Activated CD8-positive, alpha-beta memory T cell treated with anti-CD3 and anti-CD28 coated beads for 36 hours (primary cell): ENCODE data around the gene MCAT. TPM values are rescaled to one million over a fixed set of nuclear protein-coding genes. Genes with fewer than 3 reads are reported as not detected.

Experiments
- CTCF ChIA-PET: fragments of 350-600 bp; sonication (Branson Sonifier 250); formaldehyde crosslinking; loops from one replicate; lab custom pipeline; 2021; ENCODE audit warnings: antibody characterized with exemption; lab: Charles Lee
- POLR2A ChIA-PET: fragments of 350-600 bp; sonication (Branson Sonifier 250); formaldehyde crosslinking; loops from one replicate; lab custom pipeline; 2021; ENCODE audit warnings: antibody characterized with exemption; lab: Charles Lee
- total RNA-seq, 2 experiments: library from RNA; stranded (reverse); gene quantifications; one replicate each; pipeline ENCODE4 v1.2.3, GENCODE V29; 2021

The MCAT gene
- total RNA-seq, 2 experiments from 2014 or later, result 27.6 to 31.0 TPM

DNA sequence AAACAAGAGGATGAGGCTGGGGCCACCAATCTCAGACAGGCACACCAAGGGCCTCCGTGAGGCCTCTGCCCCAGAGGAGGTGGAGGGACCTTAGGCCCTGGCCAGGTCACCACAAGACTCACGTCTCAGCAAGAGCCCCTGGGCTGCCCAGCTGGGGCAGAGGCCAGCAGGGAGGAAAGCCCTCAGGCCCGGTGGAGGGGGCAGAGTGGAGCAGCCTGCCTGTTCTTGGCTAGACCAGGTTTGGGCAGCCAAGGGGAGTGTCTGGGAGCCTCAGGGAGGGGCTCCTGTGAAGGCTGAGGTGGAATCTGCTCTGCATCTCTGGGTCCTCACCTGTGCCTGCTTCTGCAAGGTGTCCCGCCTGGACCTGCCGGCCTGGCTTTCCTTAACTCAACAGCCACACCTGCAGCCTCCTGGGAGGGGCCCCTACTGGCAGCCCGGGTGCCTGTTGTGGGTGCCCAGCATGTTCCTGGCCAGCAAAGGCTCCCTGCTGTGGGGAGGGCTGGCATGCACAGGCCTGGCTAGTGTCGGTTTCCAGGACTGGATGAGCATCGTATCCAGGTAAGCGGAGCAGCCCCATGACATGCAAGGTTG is 31.8 kb upstream of the MCAT start:
- CTCF ChIA-PET, result no interaction called here
- POLR2A ChIA-PET, result no interaction called here

DNA sequence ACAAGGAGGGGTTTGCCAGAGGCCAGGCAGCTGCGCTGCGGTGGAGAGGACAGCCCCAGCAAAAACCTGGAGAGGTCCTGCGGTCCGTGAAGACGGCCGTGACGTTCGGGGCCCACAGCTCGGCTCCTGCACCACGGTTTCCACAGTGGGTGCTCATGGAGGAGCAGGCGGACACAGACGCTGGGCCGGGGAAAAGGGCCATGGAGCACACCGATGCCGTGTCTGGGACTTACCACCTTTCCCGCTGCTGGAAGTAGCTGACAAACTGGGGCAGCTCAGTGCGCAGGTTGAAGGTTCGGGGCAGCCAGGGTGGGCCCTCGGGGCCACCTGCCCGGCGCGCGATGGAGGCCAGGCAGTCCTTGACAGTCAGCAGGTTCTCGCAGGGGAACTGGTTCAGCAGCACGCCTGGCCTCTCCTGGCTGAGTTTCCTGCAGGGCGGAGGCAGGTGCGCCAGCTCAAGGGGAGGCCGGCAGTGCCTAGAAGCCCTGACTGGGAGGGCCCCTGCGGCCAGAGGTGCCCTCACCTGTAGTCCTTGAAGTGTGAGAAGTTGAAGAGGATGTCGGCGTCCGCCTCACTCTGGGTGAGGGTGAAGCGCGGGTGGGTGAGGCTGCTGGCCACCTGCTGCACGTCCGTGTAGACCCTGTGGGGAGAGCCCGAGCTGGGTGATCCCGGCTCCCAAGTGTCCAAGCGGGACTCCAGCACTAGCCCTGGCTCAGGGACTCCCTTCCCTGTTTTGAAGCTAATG is 30.9 kb upstream of the MCAT start:
- CTCF ChIA-PET, result no interaction called here
- POLR2A ChIA-PET, result interaction anchor here (0.6 kb wide), 1 partner anchor 13 kb away, joined by 4 read pairs; the partner anchor contains the start of gene TTLL12

DNA sequence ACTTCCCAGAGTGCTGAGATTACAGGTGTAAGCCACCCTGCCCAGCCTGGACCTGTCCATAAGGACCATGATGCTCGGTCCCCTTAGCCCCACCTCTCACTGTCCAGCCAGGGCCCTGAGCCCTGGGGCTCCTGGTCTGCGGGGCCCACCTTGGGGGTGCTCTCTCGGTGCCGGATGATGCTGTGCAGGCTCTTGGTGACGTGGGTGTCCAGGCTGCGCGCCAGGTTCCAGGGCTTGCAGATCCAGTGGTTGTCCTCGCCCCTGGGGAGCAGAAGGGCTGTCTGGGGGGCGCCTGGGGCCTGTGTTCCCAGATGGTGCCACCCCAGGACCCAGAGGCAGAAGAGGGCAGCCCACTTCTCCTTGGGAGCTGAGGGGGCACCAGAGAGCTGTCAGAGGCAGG is 30.4 kb upstream of the MCAT start:
- ChIA-PET CTCF (no interaction called here), POLR2A (no interaction called here)

DNA sequence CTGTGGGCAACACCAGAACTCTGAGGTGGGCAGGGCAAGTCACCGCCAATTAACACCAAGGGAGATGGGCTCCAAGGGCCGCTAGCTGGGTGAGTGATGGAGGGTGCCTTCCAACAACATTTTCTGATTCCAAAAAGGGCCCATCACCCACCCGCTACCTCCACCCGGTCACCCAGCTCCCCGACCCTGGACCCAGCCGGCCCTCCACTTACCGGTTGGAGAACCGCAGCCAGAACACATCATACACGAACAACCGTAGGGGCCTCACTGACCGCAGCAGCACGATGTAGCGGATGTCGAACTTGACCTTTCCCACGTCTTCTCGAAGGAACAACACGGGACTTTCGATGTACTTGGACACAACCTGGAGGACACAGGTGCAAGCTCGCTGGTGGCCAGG is 29.0 kb upstream of the MCAT start:
- ChIA-PET POLR2A (no interaction called here), CTCF (no interaction called here)

DNA sequence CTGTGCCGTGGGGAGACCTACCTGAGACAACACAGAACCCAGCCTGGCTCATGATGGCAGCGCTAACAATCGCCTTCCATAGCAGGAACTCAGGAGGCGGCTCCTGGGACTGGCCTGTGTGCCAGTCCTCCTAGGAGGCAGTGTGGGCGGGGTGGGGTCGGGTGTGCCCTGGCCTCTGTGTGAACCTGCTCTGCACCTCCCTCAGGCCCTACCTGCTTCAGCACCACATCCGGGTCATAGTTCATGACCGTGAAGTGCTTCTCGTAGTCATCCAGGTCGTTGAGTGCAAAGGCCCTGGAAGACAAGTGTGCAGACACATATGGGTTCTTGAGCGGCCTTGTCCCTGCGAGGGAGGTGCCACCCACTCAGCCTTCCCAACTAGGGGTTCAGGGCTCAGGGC is 28.4 kb upstream of the MCAT start:
- CTCF ChIA-PET, result no interaction called here
- POLR2A ChIA-PET, result no interaction called here

DNA sequence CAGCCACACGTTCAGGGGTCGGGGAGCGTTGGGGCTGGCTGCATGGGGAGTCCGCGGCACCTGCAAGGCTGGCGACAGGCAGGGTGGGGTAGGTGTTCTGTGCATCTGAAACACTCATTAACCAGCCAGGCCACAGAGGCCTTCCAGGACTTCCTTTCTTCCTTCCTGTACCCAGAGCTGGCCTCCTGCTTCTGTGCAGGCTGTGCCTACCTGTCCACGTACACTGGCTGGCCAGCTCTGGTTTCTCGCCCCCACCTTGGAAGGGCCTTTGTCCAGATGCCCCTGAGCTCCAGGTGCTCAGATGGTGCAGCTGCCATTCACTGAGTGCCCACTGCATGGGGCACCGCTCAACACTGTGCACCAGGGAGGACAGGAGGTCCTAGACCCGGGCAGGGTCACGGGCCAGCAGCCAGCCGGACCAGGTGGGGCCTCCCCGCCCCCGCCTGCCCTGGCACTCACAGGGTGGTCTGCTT is 27.9 kb upstream of the MCAT start:
- ChIA-PET POLR2A (no interaction called here), CTCF (no interaction called here)

DNA sequence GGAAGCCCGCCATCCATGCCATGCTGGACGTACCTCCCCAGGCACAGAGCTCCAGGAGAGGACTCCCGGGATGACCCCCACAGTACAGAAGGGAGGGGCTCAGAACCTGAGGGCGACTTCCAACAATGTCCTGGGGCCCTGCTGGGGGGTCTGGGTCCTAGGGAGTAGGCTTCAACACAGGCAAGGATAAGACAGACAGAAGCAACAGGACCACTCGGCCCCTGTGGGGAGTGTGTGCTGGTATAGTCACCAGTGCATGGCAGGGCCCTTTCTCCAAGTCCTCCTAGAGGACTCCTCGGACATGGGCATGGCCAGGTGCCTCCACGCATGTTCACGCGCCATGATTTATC is 26.9 kb upstream of the MCAT start:
- CTCF ChIA-PET, result no interaction called here
- POLR2A ChIA-PET, result no interaction called here

DNA sequence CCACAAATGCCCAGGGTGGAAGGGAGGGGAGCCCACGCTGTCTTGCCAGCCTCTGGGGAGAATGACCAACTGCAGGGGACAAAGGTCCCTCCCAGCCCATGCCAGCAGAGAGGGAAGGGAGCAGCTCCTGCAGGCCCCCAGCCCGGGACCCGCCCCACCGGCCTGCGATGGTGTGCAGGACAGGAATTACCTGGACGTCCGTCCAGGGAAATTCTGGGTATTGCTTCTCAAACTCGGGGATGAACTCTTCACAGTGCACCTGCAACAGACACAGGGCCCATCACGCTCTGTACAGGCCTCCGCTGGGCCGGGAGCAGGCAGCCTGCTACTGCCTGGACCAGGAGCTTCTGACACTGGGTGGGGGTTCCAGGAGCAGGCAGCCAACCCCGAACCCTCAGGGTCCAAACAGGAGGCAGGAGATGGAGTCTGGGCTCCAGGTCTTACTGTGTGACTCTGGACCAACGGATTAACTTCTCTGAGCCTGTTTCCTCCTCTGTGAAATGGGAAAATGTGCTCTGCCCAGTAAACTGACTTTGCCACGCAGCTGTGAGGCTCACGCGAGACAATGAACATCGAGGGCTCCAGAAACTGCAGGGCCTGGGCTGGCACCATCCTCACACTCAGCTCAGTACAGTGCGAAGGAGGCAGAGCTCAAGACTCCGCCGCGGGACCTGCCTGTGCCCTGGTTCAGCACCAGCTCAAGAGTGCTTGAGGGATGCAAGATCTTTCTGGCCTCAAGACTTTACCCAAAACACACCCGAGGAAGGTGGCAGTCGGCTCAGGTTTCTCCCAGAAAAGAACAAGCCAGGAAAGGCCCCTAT is 26.3 kb upstream of the MCAT start:
- POLR2A ChIA-PET, result no interaction called here

DNA sequence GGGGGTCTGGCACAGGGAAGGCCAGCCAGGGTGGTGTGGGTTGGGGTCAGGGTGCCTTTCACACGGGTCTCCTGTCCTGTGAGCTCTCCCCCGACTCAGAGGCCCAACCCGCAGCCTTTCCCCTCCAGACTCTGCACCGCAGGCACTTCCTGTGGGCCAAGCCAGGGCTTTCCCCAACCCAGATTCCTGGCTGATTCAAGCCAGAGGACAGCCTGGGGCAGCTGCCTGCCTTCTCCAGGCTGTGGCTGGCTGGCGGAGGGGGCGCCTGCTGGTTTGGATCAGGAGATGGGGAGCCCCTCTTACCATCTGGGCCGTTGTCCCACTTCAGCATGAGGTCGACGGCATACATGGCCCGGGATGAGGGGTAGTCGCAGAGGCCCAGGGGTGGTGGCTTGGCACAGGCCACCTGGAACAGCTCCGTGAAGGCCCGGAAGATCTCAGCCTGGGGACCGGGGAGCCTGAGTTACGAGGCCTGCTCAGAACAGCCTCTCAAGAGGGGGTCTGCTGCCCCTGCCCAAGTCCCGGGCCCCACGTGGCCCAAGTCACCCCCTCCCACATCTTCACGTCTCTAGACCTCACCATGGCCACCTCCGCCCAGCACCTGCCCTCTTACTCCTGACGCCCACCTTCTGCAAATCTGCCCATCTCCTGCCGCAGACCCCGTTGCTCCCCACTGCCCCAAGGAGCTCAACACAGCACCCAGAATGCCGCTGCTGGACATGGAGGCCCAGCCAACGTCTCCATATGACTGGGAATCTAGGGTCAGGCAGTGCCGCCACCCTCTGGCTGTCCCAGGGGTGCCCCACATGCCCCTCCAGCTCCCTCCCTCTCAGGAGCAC is 25.5 kb upstream of the MCAT start:
- ChIA-PET CTCF (no interaction called here), POLR2A (interaction anchor here (0.5 to 0.6 kb wide), 2 partner anchors 23 to 81 kb away, joined by 3 read pairs; no protein-coding TSS in a partner anchor)

More for the DNA sequence above, 26.3 kb upstream of the MCAT start:
- CTCF ChIA-PET, result no interaction called here

DNA sequence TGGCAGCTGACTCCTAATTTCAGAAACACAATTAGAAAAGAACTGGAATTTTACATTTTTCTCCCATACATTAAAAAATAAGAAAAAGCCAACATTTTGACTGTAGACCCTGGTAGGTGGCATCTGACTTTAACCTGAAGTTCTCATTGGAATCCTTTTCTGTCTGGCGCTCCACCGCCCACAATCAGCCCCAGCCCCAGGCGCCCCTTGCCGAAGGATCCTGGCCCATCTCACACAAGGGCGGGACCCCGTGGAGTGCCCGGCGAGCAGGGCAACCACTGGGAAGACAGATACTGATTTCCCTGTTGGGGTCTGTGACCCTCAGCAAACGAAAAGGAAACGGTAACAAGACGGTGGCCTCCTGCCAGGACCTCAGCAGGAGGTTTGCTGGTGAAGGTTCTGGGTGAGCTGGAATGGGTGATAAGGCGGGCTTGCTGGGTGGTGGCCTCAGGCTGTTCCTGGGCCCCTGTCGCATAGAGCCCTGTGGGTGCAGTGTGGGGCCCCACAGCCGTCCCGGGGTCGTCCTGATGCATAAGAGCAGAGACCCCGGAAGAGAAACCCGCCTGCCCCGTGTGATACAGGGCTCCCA is 23.9 kb upstream of the MCAT start:
- POLR2A ChIA-PET, result no interaction called here
- CTCF ChIA-PET, result no interaction called here

DNA sequence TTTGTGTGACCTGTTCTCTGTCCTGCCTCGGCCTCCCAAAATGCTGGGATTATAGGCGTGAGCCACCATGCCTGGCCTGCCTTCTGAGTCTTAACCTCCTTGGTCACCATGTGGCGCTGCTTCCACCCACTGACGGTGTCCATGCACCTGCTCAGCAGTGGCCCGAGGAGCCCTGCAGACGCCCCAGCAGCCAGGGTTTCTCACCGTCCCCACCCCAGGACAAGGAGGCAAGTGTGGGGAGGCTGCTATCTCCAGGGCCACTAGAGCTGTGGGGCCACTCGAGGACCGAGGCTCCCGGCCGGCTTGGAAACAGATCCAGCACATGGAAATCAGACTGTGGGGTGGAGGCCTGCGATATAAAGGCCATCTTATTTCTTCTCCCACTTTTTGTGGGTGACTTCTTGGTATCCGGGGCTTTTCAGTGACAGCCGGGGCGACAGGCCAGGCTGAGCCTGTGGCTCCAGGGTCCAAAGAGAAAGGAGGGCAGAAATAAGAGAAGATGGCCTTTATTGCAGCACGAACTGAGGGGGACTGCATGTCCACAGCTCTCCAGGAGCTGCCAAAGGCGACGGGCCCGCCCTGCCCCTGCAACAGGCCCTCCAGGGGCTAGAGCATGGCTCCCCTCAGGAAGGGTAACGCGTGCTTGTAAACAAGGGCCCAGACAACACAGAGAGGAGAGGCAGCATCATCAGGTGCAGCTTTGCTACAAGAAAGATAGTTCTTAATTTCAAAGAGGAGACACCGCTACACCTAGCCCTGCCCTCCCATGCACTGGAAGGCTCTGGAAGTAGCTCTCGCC is 23.1 kb upstream of the MCAT start:
- CTCF ChIA-PET, result no interaction called here
- POLR2A ChIA-PET, result no interaction called here

DNA sequence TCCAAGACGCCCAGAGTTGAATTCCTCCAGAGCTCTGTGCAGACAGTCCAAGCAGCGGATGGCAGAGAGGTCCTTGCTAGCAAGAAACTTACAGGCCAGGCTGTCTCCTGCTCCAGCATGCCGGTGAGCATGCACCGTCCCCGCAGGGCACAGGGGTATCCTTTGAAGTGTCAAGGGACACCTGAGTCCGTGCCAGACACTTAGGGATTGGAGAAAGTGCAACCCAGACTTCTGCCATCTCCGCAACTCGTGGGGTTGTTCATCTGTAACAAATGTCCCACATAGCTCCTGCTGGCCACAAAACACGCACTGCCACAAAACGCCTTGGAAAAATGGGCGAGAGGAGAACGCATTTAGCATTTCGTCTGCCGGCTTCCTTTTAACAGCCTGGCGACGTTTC is 21.4 kb upstream of the MCAT start:
- ChIA-PET POLR2A (no interaction called here), CTCF (interaction anchor here (0.6 kb wide), 1 partner anchor 55 kb away, joined by 3 read pairs; no protein-coding TSS in a partner anchor)

DNA sequence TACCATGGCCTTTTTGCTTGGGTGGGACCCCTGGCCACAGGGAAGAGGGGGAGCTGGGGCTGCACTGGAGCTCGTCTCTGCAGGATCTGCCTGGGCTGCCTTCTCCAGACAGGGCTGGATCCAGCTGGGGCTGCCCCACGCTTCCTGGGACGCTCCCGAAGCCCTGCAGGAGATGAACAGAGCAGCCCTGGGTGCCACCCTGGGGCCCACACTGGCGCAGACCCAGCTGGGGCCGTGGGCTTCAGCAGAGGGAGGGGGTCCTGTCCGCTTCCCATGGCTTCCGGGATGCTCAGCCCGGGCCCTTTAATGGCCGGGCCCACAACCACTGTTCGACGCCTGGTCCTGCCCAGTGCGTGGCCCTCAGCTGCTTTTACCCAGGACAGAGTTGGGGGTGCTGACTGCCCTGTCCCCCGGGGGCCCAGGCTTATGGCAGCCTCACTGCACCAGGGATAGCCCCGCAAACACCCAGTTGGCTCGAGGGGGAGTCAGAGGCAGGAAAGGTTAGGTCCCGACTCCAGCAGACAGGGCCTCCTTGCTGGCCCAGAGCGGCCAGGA is 20.1 kb upstream of the MCAT start:
- ChIA-PET POLR2A (interaction anchor here (0.5 to 0.7 kb wide), 2 partner anchors 129 to 1438 kb away, joined by 4 to 5 read pairs; no protein-coding TSS in a partner anchor), CTCF (interaction anchor here (0.6 kb wide), 1 partner anchor 20 kb away, joined by 3 read pairs; the partner anchor contains the start of gene MCAT)

DNA sequence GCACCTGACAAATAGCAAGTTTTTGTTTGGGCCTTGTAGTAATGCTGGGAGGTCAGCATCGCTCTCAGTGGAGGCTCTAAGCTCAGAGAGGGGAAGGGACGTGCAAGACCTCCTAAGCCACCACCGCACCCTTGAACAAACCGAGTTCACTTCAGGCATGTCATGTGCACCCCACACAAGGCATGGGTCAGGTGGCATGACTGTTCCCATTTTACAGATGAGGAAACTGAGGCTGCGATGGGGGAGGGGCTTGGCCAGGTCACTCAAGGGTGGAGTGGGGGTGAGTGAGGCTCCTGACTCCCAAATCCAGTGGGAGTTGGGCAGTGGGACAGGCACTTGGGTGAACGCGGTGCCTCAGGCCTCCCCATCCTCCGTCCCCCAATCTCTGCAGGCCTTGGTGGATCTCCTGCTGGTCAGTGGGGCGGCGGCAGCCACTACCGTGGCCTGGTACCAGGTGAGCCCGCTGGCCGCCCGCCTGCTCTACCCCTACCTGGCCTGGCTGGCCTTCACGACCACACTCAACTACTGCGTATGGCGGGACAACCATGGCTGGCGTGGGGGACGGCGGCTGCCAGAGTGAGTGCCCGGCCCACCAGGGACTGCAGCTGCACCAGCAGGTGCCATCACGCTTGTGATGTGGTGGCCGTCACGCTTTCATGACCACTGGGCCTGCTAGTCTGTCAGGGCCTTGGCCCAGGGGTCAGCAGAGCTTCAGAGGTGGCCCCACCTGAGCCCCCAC is 19.4 kb upstream of the MCAT start:
- CTCF ChIA-PET, result interaction anchor here (0.6 kb wide), 1 partner anchor 19 kb away, joined by 3 read pairs; the partner anchor contains the start of gene MCAT
- POLR2A ChIA-PET, result interaction anchor here (0.5 kb wide), 1 partner anchor 1439 kb away, joined by 4 read pairs; no protein-coding TSS in a partner anchor

DNA sequence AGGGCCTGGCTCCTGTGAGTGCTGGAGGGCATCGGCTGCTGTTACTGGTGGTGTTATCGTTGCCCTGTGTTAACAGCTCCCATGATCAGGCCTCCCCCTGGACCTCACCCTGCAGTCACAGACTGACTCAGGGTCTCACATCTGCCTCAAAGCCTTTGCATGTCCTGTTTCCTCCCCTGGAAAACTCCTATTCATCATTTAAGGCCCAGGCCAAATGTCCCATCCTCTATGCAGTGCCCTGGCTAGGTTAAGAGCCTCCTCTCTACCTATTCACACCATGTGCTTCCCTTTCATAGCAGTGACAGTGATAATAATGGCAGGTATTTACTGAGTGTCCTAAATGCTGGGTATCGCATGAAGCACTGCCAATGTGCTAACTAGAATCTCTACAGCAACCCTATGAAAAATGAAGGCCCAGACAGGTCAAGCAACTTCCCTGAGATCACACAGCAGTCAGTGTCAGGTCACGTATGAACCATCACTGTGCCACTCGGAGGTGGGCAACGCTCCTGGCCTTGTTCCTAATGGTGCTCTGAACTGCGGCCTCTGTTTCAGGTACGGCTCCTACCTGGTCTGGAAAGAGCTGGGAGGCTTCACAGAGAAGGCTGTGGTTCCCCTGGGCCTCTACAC is 17.4 kb upstream of the MCAT start:
- ChIA-PET POLR2A (interaction anchor here (0.5 kb wide), 1 partner anchor 239 kb away, joined by 8 read pairs; no protein-coding TSS in a partner anchor), CTCF (no interaction called here)

DNA sequence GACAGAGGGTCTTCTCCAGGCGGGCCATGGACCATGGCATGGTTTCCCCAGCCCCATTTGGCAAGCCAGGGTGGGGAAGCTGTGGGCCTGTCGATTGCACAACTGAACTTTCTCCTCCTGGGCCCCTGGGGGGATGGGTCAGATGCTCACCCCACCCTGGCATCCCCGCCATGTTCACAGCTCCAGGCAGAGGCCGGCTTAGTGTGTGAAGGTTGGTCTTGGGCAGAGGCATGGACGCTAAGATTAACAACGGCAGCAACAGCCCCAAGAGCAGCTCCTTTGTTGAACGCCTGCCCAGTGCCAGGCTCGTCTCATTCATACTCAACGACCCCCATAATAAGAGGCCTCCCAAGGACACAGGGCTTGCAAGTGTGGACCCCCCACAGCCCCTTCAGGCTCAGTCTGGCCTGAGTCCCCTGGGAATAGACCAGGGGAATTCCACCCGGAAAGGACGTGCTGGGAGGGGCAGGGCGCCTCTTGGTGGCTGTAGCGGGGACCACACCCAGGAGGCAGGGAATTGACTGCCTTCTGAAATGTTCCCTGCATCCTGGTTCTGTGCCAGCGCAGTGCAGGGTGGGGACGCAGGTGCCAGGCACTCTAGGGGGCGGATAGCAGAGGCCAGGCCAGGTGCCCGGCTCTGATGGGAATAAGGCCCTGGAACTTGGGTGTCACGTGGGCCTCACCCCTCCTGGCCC is 16.4 kb upstream of the MCAT start:
- CTCF ChIA-PET, result no interaction called here
- POLR2A ChIA-PET, result no interaction called here
